Adipose tissue (tissue), 3 donors: ENCODE measurements around the gene FLT4. TPM values are rescaled to one million over a fixed set of nuclear protein-coding genes. Genes with fewer than 3 reads are reported as not detected.

Source experiments
- H3K27ac ChIP-seq: one replicate; pipeline ENCODE4 v1.5.1; 2013; ENCODE audit warnings: low read depth, low read length
- WGBS, 3 donors: extraction: QIAGEN DNeasy Blood & Tissue Kit; methylation state at CpG; one replicate each; pipeline ENCODE4 v1.1.7; 2013; 5-methylcytosine and 5-hydroxymethylcytosine counted together
- polyA plus RNA-seq, 3 donors: library from polyadenylated mRNA; stranded (reverse); fragments of 200-250 nt; gene quantifications; one replicate each; pipeline ENCODE4 v1.2.3, GENCODE V29; 2013
- donor health status: healthy with polysubstance abuse.
- donor health status: Bipolar disorder and iron deficiency.
- donor health status: healthy.

FLT4 gene
- polyA plus RNA-seq, 3 donors = 2.9 to 24.7 (median 13.1) TPM

GRCh38 chr5:180619563-180619915, 29.9 kb downstream of the FLT4 start:
- no peak overlapping the region for H3K27ac ChIP-seq
- 63 to 86% (median 78%) methylated on average over 22 of the region's 22 CpGs for WGBS, 3 donors

DNA sequence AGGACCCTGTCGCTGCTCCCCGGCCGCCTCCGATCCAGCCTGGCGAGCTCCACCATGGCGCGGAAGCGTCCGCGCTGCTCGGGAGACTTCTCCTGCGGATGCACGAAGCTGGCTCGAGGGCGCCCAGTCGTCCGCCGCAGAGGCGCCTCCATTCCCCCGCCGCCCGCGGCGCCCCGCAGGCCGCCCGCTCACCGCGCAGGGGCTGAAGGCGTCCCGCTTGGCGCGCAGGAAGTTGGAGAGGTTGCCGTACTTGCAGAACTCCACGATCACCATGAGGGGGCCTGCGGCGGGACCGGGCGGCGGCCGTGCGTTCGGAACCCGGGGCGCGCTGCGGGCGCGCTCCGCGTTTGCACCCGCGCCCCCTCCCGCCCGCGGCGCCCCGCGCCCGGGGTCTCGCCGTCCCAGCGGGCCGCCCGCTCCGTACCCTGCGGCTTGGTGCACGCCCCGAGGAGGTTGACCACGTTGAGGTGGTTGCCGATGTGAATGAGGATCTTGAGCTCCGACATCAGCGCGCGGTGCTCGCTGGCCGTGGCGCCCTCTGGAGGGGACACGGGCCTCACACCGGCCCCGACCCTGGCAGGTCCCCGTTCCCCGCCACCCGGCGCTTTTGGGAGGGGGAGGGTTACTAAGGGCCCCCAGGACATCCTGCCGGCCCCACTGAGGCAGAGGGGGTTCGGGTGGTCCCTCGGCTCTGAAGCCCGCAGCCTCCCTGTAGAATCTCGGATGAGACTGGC, 30.4 kb downstream of the FLT4 start:
- 6 to 45% (median 35%) methylated on average over 62 to 90 of the region's 90 CpGs for WGBS, 3 donors
- no peak overlapping the region for H3K27ac ChIP-seq

DNA sequence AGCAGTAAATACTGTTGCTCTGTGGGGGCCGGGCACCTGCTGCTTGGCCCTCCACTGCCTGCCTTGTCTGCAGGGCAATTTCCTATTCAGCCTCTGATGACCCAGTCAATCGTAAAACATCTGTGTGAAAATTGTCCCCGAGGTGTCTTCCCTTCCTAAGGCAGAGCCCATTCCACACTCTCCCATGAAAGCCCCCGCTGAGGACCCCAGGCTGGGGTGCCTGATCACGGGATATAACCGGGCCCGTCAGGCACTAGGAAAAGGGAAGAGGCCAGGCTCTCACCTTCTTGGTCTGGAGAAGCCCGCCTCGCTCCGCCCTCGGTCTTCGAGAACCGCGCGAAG, 30.9 kb downstream of the FLT4 start:
- 10 to 45% (median 41%) methylated on average over 15 of the region's 15 CpGs for WGBS, 3 donors
- no peak overlapping the region for H3K27ac ChIP-seq

- no peak overlapping the region for H3K27ac ChIP-seq
- 65 to 89% (median 89%) methylated on average over 11 of the region's 11 CpGs for WGBS, 3 donors
Measured at GRCh38 chr5:180613814-180614188, 35.6 kb downstream of the FLT4 start.

DNA sequence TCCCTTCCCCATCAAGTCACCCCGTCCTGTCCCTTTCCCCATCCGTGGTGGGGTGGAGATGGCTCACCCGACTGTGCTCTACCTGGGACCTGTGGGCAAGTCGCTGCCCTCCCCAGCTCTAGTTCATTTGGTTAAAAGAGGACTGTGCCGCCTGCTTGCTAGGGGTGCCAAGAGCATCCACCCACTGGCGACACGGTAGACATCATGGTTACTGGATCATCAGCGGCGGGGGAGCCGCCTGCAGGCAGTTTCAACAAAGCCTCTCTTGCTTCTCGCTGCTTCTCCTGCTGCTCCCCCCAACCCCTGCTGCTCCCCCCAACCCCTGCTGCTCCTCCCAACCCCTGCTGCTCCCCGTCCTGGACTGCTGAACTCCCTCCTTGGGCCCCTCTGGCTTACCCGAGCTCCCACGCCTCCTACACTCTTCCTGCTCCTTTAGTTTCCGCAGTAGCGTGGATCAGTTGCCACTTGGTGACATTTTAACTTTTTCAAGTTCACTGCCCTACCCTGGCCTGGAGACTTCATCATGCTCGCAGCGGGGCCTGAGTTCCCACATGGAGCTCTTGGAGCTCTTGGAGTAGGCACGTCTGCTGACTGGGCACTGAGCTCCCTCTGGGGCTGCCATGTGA, 36.1 kb downstream of the FLT4 start:
- H3K27ac ChIP-seq = no peak overlapping the region
- WGBS, 3 donors = 61 to 82% (median 81%) methylated on average over 19 of the region's 19 CpGs

DNA sequence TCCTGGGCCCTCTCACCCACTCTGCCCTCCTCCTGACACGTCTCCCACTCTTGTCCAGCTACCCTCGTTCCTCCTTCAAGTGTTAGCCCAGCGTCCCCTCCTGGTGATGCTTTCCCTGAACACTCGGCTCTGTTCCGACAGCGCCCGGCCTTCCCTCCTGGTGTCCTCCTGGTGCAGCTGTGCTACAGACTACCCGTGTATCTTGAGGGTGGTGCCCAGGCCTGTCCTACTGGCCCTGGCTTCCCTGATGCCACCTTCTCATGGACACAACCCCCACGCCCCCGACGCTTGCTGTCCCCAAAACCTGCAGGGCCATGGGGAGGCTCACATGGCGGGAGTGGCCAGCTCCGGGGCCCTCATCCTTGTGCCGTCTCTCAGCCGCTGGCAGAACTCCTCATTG, 36.7 kb downstream of the FLT4 start:
- 80 to 89% (median 86%) methylated on average over 15 of the region's 15 CpGs for WGBS, 3 donors
- no peak overlapping the region for H3K27ac ChIP-seq

- no peak overlapping the region for H3K27ac ChIP-seq
- 74 to 90% (median 83%) methylated on average over 23 to 30 of the region's 30 CpGs for WGBS, 3 donors
Measured at GRCh38 chr5:180611140-180611850, 38.1 kb downstream of the FLT4 start.

- no peak overlapping the region for H3K27ac ChIP-seq
- WGBS, 3 donors = 76 to 84% (median 76%) methylated on average over 22 to 23 of the region's 23 CpGs
Measured at GRCh38 chr5:180609817-180610550, 39.4 kb downstream of the FLT4 start.

DNA sequence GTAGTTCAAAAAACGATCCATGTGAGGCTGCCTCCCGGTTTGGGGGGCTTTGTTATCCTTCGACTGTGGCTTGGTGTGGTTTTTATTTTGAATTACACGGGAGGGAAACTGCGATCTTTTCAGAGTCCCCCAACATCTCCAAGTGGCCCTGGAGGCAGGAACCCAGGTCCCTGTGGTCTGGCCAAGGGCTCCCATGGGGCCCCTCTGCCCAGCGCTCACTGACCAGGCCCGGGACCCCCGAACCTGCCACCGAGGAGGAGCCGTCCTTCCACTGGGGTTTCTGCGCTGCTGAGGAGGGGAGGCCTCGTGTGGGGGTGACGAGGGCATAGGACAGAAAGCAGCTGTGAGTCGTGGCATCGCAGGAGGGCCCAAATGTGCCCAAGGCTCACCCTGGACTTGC, 40.0 kb downstream of the FLT4 start:
- WGBS, 3 donors = 82 to 88% (median 86%) methylated on average over 15 of the region's 15 CpGs
- no peak overlapping the region for H3K27ac ChIP-seq

- H3K27ac ChIP-seq = no peak overlapping the region
- 89 to 91% (median 90%) methylated on average over 26 of the region's 26 CpGs for WGBS, 3 donors
Measured at GRCh38 chr5:180608572-180609310, 40.7 kb downstream of the FLT4 start.

DNA sequence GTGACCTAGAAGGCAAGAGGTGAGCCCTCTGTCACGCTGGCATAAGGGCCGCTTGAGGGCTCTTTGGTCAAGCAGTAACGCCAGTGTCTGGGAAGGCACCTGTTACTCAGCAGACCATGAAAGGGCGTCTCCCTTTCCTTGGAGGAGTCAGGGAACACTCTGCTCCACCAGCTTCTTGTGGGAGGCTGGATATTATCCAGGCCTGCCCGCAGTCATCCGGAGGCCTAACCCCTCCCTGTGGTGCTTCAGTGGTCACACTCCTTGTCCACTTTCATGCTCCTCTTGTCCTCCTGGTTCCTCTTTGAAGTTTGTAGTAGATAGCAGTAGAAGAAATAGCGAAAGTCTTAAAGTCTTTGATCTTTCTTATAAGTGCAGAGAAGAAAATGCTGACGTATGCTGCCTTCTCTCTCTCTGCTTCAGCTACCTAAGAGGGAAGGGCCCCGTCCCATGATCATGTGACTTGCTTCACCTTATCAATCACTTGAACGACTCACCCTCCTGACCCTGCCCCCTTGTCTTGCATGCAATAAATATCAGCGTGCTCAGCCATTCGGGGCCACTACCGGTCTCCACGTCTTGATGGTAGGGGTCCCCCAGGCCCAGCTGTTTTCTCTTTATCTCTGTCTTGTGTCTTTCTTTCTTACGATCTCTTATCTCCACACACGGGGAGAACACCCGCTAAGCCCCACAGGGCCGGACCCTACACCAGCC, 41.4 kb downstream of the FLT4 start:
- H3K27ac ChIP-seq = no peak overlapping the region
- WGBS, 3 donors = 58 to 67% (median 63%) methylated on average over 18 of the region's 18 CpGs

DNA sequence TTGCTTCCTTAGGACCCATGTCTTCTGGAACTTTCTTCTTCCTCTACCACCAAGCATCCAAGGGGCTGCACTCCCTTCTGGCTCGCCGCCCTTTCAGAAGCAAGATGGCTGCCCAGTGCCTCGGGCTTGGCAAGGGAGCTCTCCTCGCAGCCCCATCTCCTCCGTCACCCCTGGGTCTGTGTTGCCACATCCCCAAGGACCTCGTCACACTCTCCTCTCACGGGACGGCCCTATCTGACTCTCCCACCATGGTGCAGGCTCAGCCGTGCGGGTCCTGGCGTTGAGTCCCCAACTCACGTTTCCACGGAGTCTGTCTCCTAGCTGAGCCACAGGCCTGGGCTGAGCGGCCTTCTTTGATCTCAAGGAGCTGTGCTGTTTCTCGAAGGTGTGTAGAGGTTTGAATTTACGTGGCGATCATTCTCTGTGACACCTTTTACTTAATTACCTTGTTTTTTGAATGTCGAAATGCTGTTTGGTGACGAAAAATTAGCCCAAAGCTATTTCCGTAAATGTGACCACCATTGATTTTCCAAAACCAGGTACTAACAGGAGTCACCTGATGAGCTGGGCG, 43.1 kb downstream of the FLT4 start:
- H3K27ac ChIP-seq = no peak overlapping the region

GRCh38 chr5:180605554-180606214, 43.7 kb downstream of the FLT4 start:
- WGBS, 3 donors = 54 to 60% (median 55%) methylated on average over 11 of the region's 11 CpGs
- H3K27ac ChIP-seq = no peak overlapping the region

More for the DNA sequence above, 43.1 kb downstream of the FLT4 start:
- whole genome bisulfite sequencing, 3 donors = 67 to 88% (median 86%) methylated on average over 21 of the region's 21 CpGs

- no peak overlapping the region for H3K27ac ChIP-seq
- 81 to 86% (median 81%) methylated on average over 13 of the region's 13 CpGs for WGBS, 3 donors
Measured at GRCh38 chr5:180604271-180604670, 45.1 kb downstream of the FLT4 start.

GRCh38 chr5:180603076-180603594, 46.3 kb downstream of the FLT4 start:
- H3K27ac ChIP-seq = no peak overlapping the region
- 82 to 94% (median 93%) methylated on average over 19 of the region's 19 CpGs for WGBS, 3 donors

- H3K27ac ChIP-seq = no peak overlapping the region
- WGBS, 3 donors = 67 to 75% (median 71%) methylated on average over 15 of the region's 15 CpGs
Measured at GRCh38 chr5:180602481-180603075, 46.8 kb downstream of the FLT4 start.
